Amniotic stem cell (primary cell): ENCODE results near the gene MMP14.
"Not testable (repeated sequence)": the region's sequence is repeated elsewhere in the genome, so short reads cannot be mapped to it uniquely, and the experiment has no call there.

Source experiments
- DNase-seq: peaks from one replicate; lab custom pipeline; 2025; lab: John Stamatoyannopoulos, UW

The MMP14 gene

GRCh38 chr14:22842211-22843122, 6.1 kb downstream of the MMP14 start:
- DNase-seq, result no peak

GRCh38 chr14:22843123-22843925, 6.9 kb downstream of the MMP14 start:
- no peak for DNase-seq

GRCh38 chr14:22844221-22845102, 8.1 kb downstream of the MMP14 start:
- DNase-seq, result no peak

- no peak for DNase-seq
These were observed 8.7 kb downstream of the MMP14 start for GRCh38 chr14:22845103-22845394.

- DNase-seq, result no peak
These were observed 9.6 kb downstream of the MMP14 start for GRCh38 chr14:22845821-22846625.

- DNase-seq, result no peak
These were observed 10.5 kb downstream of the MMP14 start for GRCh38 chr14:22846811-22847307.

- DNase-seq, result no peak
These were observed 11.4 kb downstream of the MMP14 start for GRCh38 chr14:22847661-22848341.

- no peak for DNase-seq
These were observed 12.2 kb downstream of the MMP14 start for GRCh38 chr14:22848351-22849164.

- no peak for DNase-seq
These were observed 12.9 kb downstream of the MMP14 start for GRCh38 chr14:22849212-22849819.

- peak; percentile 86 for DNase-seq
These were observed 14.8 kb downstream of the MMP14 start for GRCh38 chr14:22850944-22851764.

GRCh38 chr14:22852178-22852577, 15.8 kb downstream of the MMP14 start:
- not testable (repeated sequence) for DNase-seq

GRCh38 chr14:22852599-22852939, 16.2 kb downstream of the MMP14 start:
- no peak for DNase-seq

- peak; percentile 62 for DNase-seq
These were observed 16.8 kb downstream of the MMP14 start for GRCh38 chr14:22852940-22853767.

- DNase-seq, result not testable (repeated sequence)
These were observed 17.9 kb downstream of the MMP14 start for GRCh38 chr14:22854296-22854695.

GRCh38 chr14:22854963-22855724, 18.8 kb downstream of the MMP14 start:
- no peak for DNase-seq

GRCh38 chr14:22856428-22856827, 20.0 kb downstream of the MMP14 start:
- no peak for DNase-seq

- not testable (repeated sequence) for DNase-seq
These were observed 24.0 kb downstream of the MMP14 start for GRCh38 chr14:22860377-22860776.
